GM12878 (cell line): ENCODE measurements around the gene RAB4B. TPM values are rescaled to one million over a fixed set of nuclear protein-coding genes. Genes with fewer than 3 reads are reported as not detected.

Experiments
- ATAC-seq: fragments of 200-7000 bp; cut with Tn5 transposase; 3 replicates; pipeline ENCODE4 v1.9.1; 2020; ENCODE audit warnings: mild to moderate bottlenecking, moderate library complexity
- BruUV-seq: library from RNA; stranded (reverse); fragments of 400-500 nt; replicated peaks from 2 replicates; lab custom pipeline; 2021; lab: Mats Ljungman, UMichigan
- CTCF ChIA-PET: fragments of 300-600 bp; sonication (Branson Sonifier 250); formaldehyde crosslinking; extraction: SDS; loops from one replicate; lab custom pipeline; 2021; ENCODE audit warnings: inconsistent platforms; lab: Yijun Ruan, JAX
- POLR2A ChIA-PET: fragments of 350-600 bp; formaldehyde crosslinking; extraction: SDS; loops from one replicate; lab custom pipeline; 2021; ENCODE audit warnings: inconsistent platforms; lab: Charles Lee
- RAD21 ChIA-PET: fragments of 300-600 bp; sonication (Branson Sonifier 250); formaldehyde crosslinking; loops from one replicate; lab custom pipeline; 2023; ENCODE audit warnings: antibody characterized with exemption; ENCODE audit not compliant: unreplicated experiment; lab: Charles Lee
- SMC1A ChIA-PET: fragments of 300-600 bp; sonication (Branson Sonifier 250); formaldehyde crosslinking; loops from one replicate; lab custom pipeline; 2023; ENCODE audit not compliant: unreplicated experiment, uncharacterized antibody; lab: Charles Lee
- DNase-seq: peaks from one replicate; pipeline ENCODE4 v3.0.0-alpha.2; 2011; ENCODE audit warnings: low read depth, low spot score
- FAIRE-seq: peaks from 3 replicates; lab custom pipeline; 2011; peaks lifted over from hg19 to GRCh38; lab: Jason Lieb, UNC
- H2AFZ ChIP-seq: 2 replicates; pipeline ENCODE4 v1.6.0; 2011; ENCODE audit warnings: low read depth, low read length, control low read depth; ENCODE audit not compliant: control insufficient read depth
- H3K27ac ChIP-seq: 2 replicates; pipeline ENCODE4 v1.5.1; 2011; ENCODE audit warnings: control low read depth; ENCODE audit not compliant: control insufficient read depth, insufficient read depth
- H3K27me3 ChIP-seq, 2 experiments: replicated peaks in 1 of 2; 2 replicates each; pipeline versions ENCODE4 v1.6.0 to v1.6.1; 2011; ENCODE audit warnings: low read length in 1 of 2; ENCODE audit not compliant: control insufficient read depth in 2 of 2, insufficient read depth in 2 of 2
- H3K36me3 ChIP-seq, 2 experiments: 2 replicates each; pipeline ENCODE4 v1.5.1; 2011; ENCODE audit warnings: low read length in 1 of 2; ENCODE audit not compliant: control insufficient read depth in 2 of 2, insufficient read depth in 2 of 2
- H3K4me1 ChIP-seq: 2 replicates; pipeline ENCODE4 v1.6.1; 2011; ENCODE audit warnings: mild to moderate bottlenecking, low read length, moderate library complexity, mixed read lengths; ENCODE audit not compliant: control insufficient read depth, insufficient read depth
- H3K4me2 ChIP-seq: 2 replicates; pipeline ENCODE4 v1.6.0; 2011; ENCODE audit warnings: control low read depth; ENCODE audit not compliant: control insufficient read depth, insufficient read depth
- H3K4me3 ChIP-seq: fragments of 200-600 bp; sonication (generic); 2 replicates; pipeline ENCODE4 v1.5.1; 2016
- H3K79me2 ChIP-seq: 2 replicates; pipeline ENCODE4 v1.6.0; 2011; ENCODE audit warnings: low read length; ENCODE audit not compliant: control insufficient read depth, insufficient read depth
- H3K9ac ChIP-seq: 2 replicates; pipeline ENCODE4 v1.8.0; 2011; ENCODE audit warnings: low read length, control low read depth, mixed read lengths; ENCODE audit not compliant: control insufficient read depth, insufficient read depth
- H3K9me3 ChIP-seq: replicated peaks from 3 replicates; pipeline ENCODE4 v1.5.1; 2011; ENCODE audit warnings: mild to moderate bottlenecking, low read length; ENCODE audit not compliant: control insufficient read depth, insufficient read depth
- H4K20me1 ChIP-seq: 2 replicates; pipeline ENCODE4 v1.6.0; 2011; ENCODE audit not compliant: control insufficient read depth, insufficient read depth
- BACH1 ChIP-seq: fragments of 450-650 bp; IDR thresholded peaks from 2 replicates; pipeline ENCODE4 v1.6.1; 2017; ENCODE audit warnings: mild to moderate bottlenecking, borderline replicate concordance
- BCL11A ChIP-seq: IDR thresholded peaks from 2 replicates; pipeline ENCODE4 v1.6.1; 2011; ENCODE audit warnings: low read depth, low read length
- CBX5 ChIP-seq: sonication (generic); IDR thresholded peaks from 2 replicates; pipeline ENCODE4 v1.6.1; 2016; ENCODE audit warnings: low read depth, moderate library complexity, mild to moderate bottlenecking, inconsistent platforms
- CHD1 ChIP-seq: IDR thresholded peaks from 2 replicates; pipeline ENCODE4 v1.6.1; 2012; ENCODE audit warnings: low read depth, low read length, improper control_type of control experiment
- CREM ChIP-seq: IDR thresholded peaks from 2 replicates; pipeline ENCODE4 v1.6.1; 2014; ENCODE audit warnings: antibody characterized with exemption, low read depth
- DPF2 ChIP-seq: fragments of 450-650 bp; IDR thresholded peaks from 2 replicates; pipeline ENCODE4 v1.6.1; 2017; ENCODE audit warnings: mild to moderate bottlenecking
- EGR1 ChIP-seq, 2 experiments: IDR thresholded peaks; 1 replicate in 1 of 2; 2 replicates in 1 of 2; pipeline ENCODE4 v1.6.1; 2011 to 2012; ENCODE audit warnings: low read depth in 2 of 2, low read length in 2 of 2, borderline replicate concordance in 1 of 2, mild to moderate bottlenecking in 1 of 2, moderate library complexity in 1 of 2
- ESRRA ChIP-seq: IDR thresholded peaks from 2 replicates; pipeline ENCODE4 v1.6.1; 2012; ENCODE audit warnings: mild to moderate bottlenecking, low read length, improper control_type of control experiment
- FOS ChIP-seq: IDR thresholded peaks from 3 replicates; pipeline ENCODE4 v1.6.1; 2011; ENCODE audit warnings: borderline replicate concordance; ENCODE audit not compliant: insufficient read length; ENCODE audit errors: extremely low read depth
- FOXM1 ChIP-seq: IDR thresholded peaks from 2 replicates; pipeline ENCODE4 v1.6.1; 2012; ENCODE audit warnings: low read depth, mild to moderate bottlenecking, inconsistent platforms, low read length, moderate library complexity
- MEF2A ChIP-seq: IDR thresholded peaks from 2 replicates; pipeline ENCODE4 v1.6.1; 2011; ENCODE audit warnings: low read depth, mild to moderate bottlenecking, low read length, moderate library complexity; ENCODE audit not compliant: insufficient read depth
- MTA3 ChIP-seq: IDR thresholded peaks from 2 replicates; pipeline ENCODE4 v1.6.1; 2012; ENCODE audit warnings: low read length, inconsistent platforms, borderline replicate concordance
- MXI1 ChIP-seq: fragments of 150-350 bp; IDR thresholded peaks from 2 replicates; pipeline ENCODE4 v1.6.1; 2011; ENCODE audit warnings: low read depth, mild to moderate bottlenecking, inconsistent platforms, low read length, improper control_type of control experiment
- NBN ChIP-seq: fragments of 450-650 bp; IDR thresholded peaks from 2 replicates; pipeline ENCODE4 v1.6.1; 2016
- NFYA ChIP-seq: IDR thresholded peaks from 2 replicates; pipeline ENCODE4 v1.6.1; 2011; ENCODE audit warnings: low read depth, mild to moderate bottlenecking, low read length, improper control_type of control experiment, borderline replicate concordance
- PBX3 ChIP-seq: IDR thresholded peaks from 2 replicates; pipeline ENCODE4 v1.6.1; 2011; ENCODE audit warnings: mild to moderate bottlenecking, low read depth, low read length, moderate library complexity; ENCODE audit not compliant: insufficient replicate concordance
- PKNOX1 ChIP-seq: fragments of 450-650 bp; IDR thresholded peaks from 2 replicates; pipeline ENCODE4 v1.6.1; 2016; ENCODE audit warnings: mild to moderate bottlenecking
- PML ChIP-seq: IDR thresholded peaks from 2 replicates; pipeline ENCODE4 v1.6.1; 2012; ENCODE audit warnings: low read length, inconsistent platforms
- POLR2AphosphoS5 ChIP-seq: IDR thresholded peaks from 2 replicates; pipeline ENCODE4 v1.6.1; 2011; ENCODE audit warnings: mild to moderate bottlenecking, low read length, inconsistent platforms
- RELA ChIP-seq: fragments of 450-650 bp; IDR thresholded peaks from 2 replicates; pipeline ENCODE4 v1.8.0; 2014; ENCODE audit warnings: borderline replicate concordance; ENCODE audit not compliant: partially characterized antibody
- SIX5 ChIP-seq: IDR thresholded peaks from 2 replicates; pipeline ENCODE4 v1.6.1; 2011; ENCODE audit warnings: mild to moderate bottlenecking, low read depth, low read length, moderate library complexity; ENCODE audit not compliant: severe bottlenecking
- SMAD1 ChIP-seq: fragments of 450-650 bp; IDR thresholded peaks from 2 replicates; pipeline ENCODE4 v1.6.1; 2018; ENCODE audit warnings: mild to moderate bottlenecking, low read depth; ENCODE audit not compliant: partially characterized antibody
- SMARCA5 ChIP-seq: fragments of 450-650 bp; IDR thresholded peaks from 2 replicates; pipeline ENCODE4 v1.6.1; 2017; ENCODE audit warnings: mild to moderate bottlenecking
- SREBF2 ChIP-seq: IDR thresholded peaks from 2 replicates; pipeline ENCODE4 v1.6.1; 2012; ENCODE audit warnings: mild to moderate bottlenecking, low read length
- TAF1 ChIP-seq: IDR thresholded peaks from 2 replicates; pipeline ENCODE4 v1.6.1; 2011; ENCODE audit warnings: mild to moderate bottlenecking, low read depth, low read length, borderline replicate concordance
- ZNF207 ChIP-seq: fragments of 450-650 bp; IDR thresholded peaks from 2 replicates; pipeline ENCODE4 v1.6.1; 2014; ENCODE audit warnings: antibody characterized with exemption, mild to moderate bottlenecking, borderline replicate concordance
- WGBS: methylation state at CpG from one replicate; pipeline ENCODE4 v1.1.6; 2016; ENCODE audit warnings: low lambda C conversion rate; ENCODE audit not compliant: insufficient replicate concordance, insufficient coverage; ENCODE audit errors: missing lambda C conversion rate; 5-methylcytosine and 5-hydroxymethylcytosine counted together
- in situ Hi-C: fragments of 300-500 bp; cut with MboI; formaldehyde crosslinking; loops from 9 replicates; pipeline ENCODE4 v1.14.3; 2018; ENCODE audit warnings: mixed read lengths
- intact Hi-C: fragments of 100-400 bp; cut with micrococcal nuclease; formaldehyde crosslinking; loops from one replicate; pipeline ENCODE4 v1.14.2; 2022; ENCODE audit not compliant: unreplicated experiment
- polyA plus RNA-seq, 11 experiments: library from polyadenylated mRNA; depleted of rRNA in 4 of 11; unstranded in 6 of 11; stranded (reverse) in 5 of 11; fragments of >200 nt; fragmentation: Nextera tagmentation in 4 of 11; fragmentation: Illumina TruSeq in 1 of 11; extraction: Ambion mirVana in 4 of 11; extraction: Trizol in 1 of 11; gene quantifications; 1 replicate in 1 of 11; 2 replicates in 10 of 11; pipeline versions ENCODE4 v1.2.1 to v1.2.3, GENCODE V29; 2011 to 2016; ENCODE audit warnings: inconsistent platforms in 2 of 11, missing spikeins in 2 of 11, low read depth in 1 of 11
- total RNA-seq, 4 experiments: library from RNA; depleted of rRNA in 3 of 4; stranded (reverse); fragments of >200 nt in 3 of 4; fragmentation: Illumina TruSeq in 1 of 4; extraction: Trizol in 1 of 4; gene quantifications; 2 replicates each; pipeline versions ENCODE4 v1.2.1 to v1.2.3, GENCODE V29; 2013 to 2021

RAB4B gene
- total and polyA plus RNA-seq, 10 of the 15 experiments (the other 5 are each of a cell fraction or from before 2014, with no cell fraction given) = 0.60 to 51.5 (median 27.7) TPM

- POLR2A ChIA-PET = interaction anchor here (0.6 to 8.1 kb wide), 26 partner anchors 9 to 755 kb away, joined by 3 to 331 read pairs (median 8); partner anchors contain the start of genes ACTMAP, B9D2, COQ8B and EGLN2
- CTCF ChIA-PET = interaction anchor here (0.7 to 4.6 kb wide), 14 partner anchors 9 to 1103 kb away, joined by 3 to 72 read pairs (median 4); partner anchors contain the start of genes ACTMAP, COQ8B, EGLN2 and ITPKC
- no peaks in the 10 kb centered on the region for H3K9me3 ChIP-seq
- TF ChIP-seq FOXM1 (no peak), CHD1 (peak; percentile 88; the same call in 1 of the 2 replicates), ESRRA (0 out of 2 replicates have a peak, but pooled peaks have one; percentile 36), DPF2 (peak; percentile 21; the same call in 1 of the 2 replicates), FOS (no peak), NBN (peak; percentile 47), NFYA (peak; percentile 51; the same call in 1 of the 2 replicates), MXI1 (peak; percentile 45), CREM (no peak), SMAD1 (peak; percentile 69), PKNOX1 (no peak), PML (peak; percentile 93), TAF1 (peak; percentile 70; the same call in 1 of the 2 replicates), SMARCA5 (peak; percentile 98), PBX3 (peak; percentile 73), SREBF2 (no peak), MEF2A (no peak), CBX5 (no peak), RELA (peak; percentile 14), BACH1 (peak; percentile 30; the same call in 1 of the 2 replicates), SIX5 (no peak), ZNF207 (peak; percentile 28; the same call in 1 of the 2 replicates), EGR1 (IDR thresholded peaks at IDR 0.05; ENCODE audit: borderline replicate concordance in 1 of 2, low read depth in 2 of 2, low read length in 2 of 2) (no peak), BCL11A (no peak), MTA3 (no peak), POLR2AphosphoS5 (peak; percentile 93)
- peak overlapping the region; percentile 96 for H3K9ac ChIP-seq
- no peaks in the 10 kb centered on the region for H3K36me3 ChIP-seq
- 1% methylated on average over 10 of the region's 10 CpGs for WGBS
- peak overlapping the region; percentile 74 for H2AFZ ChIP-seq
- peak overlapping the region; percentile 84 for H3K4me2 ChIP-seq
- H3K4me1 ChIP-seq = peaks cover 39% of the 10 kb centered on the region
- TSS peak; percentile 99 for BruUV-seq
- H3K79me2 ChIP-seq = peaks cover 11% of the 10 kb centered on the region
- intact Hi-C loops = loop anchor here (1.0 kb wide), 3 partner anchors 21 to 26 kb away; partner anchors contain the start of gene SNRPA
- H3K27me3 ChIP-seq = no peaks in the 10 kb centered on the region
- peak overlapping the region; percentile 100 for H3K27ac ChIP-seq
- DNase-seq = no peak
- no peak for FAIRE-seq
- in situ Hi-C loops = no loop called here
- ATAC-seq = no peak
- H4K20me1 ChIP-seq = no peaks in the 10 kb centered on the region
- peak overlapping the region; percentile 70 for H3K4me3 ChIP-seq
- SMC1A ChIA-PET = interaction anchor here (0.7 to 11.2 kb wide), 15 partner anchors 9 to 94 kb away, joined by 3 to 256 read pairs (median 12); partner anchors contain the start of genes ACTMAP, COQ8B, EGLN2 and ITPKC
- RAD21 ChIA-PET = interaction anchor here (0.9 to 7.6 kb wide), 19 partner anchors 9 to 486 kb away, joined by 3 to 291 read pairs (median 5); partner anchors contain the start of genes ACTMAP, C19orf47, COQ8B and EGLN2
Measured at GRCh38 chr19:40777645-40777936, 456 bp upstream of the RAB4B start.
